Measurements from ENCODE around the gene ITPKC. TPM values are rescaled to one million over a fixed set of nuclear protein-coding genes. Genes with fewer than 3 reads are reported as not detected.
A peak's percentile ranks its signal among the peaks of the same experiment; 100 is the strongest.

ITPKC gene
- total and polyA plus RNA-seq, 4 donors = 28.0 to 97.2 (median 43.1) TPM

DNA sequence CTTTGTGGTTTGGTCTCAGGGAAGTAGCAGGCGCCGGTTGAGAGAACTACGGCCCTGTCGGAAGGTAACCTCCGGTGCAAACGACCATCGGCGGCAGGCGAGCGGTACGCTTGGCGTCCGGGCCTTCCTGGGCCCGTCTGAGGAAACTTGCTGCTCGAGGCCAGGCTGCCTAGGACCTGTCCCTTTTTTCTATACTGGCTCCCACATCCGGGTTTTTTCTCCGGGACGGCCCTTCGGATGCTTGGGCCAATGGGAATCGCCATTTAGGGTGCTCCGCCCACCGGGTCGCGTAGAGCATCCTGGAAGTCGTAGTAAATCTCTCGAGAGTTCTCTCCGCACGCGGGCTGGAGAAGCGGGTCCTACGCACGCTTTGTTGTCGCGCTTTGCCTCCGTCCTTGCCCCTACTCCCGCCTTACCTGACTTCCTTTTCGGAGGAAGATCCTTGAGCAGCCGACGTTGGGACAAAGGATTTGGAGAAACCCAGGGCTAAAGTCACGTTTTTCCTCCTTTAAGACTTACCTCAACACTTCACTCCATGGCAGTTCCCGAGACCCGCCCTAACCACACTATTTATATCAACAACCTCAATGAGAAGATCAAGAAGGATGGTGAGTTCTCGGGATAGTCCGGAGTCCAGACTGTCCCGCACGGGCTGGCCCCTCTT is 34.1 kb downstream of the ITPKC start, which contains the start of gene SNRPA:
SNRPA (plus strand) TSS at position 330 of the 664 bp plus-strand sequence; CDS start at position 536, 206 bp downstream.
- DNase-seq = peak; percentile 98 to 99 (median 99)
- H3K4me1 ChIP-seq (ENCODE audit: control insufficient read depth in 5 of 5, insufficient read depth in 5 of 5, low read length in 5 of 5) = peaks cover 0 to 26% (median 6%) of the 10 kb centered on the region in 5 donors
- peak within 1 kb of the TSS; percentile 94 to 97 for H3K27ac ChIP-seq (ENCODE audit: low read depth in 1 of 2, low read length in 1 of 2)
- peak; percentile 85 for ATAC-seq (ENCODE audit: insufficient read depth, low FRiP score)
- 0% methylated on average over 46 of the region's 46 CpGs for WGBS, 2 donors
- peak within 1 kb of the TSS; percentile 78 to 90 for H3K9ac ChIP-seq (ENCODE audit: insufficient read depth in 1 of 2, low read length in 2 of 2)
- no peaks in the 10 kb centered on the region for H3K9me3 ChIP-seq (ENCODE audit: control insufficient read depth in 4 of 4, insufficient read depth in 3 of 4, low read length in 3 of 4)
- TF ChIP-seq, protein P1, sequence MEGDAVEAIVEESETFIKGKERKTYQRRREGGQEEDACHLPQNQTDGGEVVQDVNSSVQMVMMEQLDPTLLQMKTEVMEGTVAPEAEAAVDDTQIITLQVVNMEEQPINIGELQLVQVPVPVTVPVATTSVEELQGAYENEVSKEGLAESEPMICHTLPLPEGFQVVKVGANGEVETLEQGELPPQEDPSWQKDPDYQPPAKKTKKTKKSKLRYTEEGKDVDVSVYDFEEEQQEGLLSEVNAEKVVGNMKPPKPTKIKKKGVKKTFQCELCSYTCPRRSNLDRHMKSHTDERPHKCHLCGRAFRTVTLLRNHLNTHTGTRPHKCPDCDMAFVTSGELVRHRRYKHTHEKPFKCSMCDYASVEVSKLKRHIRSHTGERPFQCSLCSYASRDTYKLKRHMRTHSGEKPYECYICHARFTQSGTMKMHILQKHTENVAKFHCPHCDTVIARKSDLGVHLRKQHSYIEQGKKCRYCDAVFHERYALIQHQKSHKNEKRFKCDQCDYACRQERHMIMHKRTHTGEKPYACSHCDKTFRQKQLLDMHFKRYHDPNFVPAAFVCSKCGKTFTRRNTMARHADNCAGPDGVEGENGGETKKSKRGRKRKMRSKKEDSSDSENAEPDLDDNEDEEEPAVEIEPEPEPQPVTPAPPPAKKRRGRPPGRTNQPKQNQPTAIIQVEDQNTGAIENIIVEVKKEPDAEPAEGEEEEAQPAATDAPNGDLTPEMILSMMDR (IDR thresholded peaks at IDR 0.05; ENCODE audit: control extremely low read depth, extremely low read depth) = no peak
- H3K36me3 ChIP-seq (ENCODE audit: control insufficient read depth in 4 of 4, insufficient read depth in 4 of 4, low read length in 4 of 4) = peaks cover 0 to 6% (median 0%) of the 10 kb centered on the region in 4 donors
- H3K4me3 ChIP-seq = peak within 1 kb of the TSS; percentile 91
- H3K27me3 ChIP-seq (ENCODE audit: control insufficient read depth in 3 of 3, insufficient read depth in 3 of 3, low read length in 2 of 3) = no peaks in the 10 kb centered on the region

DNA sequence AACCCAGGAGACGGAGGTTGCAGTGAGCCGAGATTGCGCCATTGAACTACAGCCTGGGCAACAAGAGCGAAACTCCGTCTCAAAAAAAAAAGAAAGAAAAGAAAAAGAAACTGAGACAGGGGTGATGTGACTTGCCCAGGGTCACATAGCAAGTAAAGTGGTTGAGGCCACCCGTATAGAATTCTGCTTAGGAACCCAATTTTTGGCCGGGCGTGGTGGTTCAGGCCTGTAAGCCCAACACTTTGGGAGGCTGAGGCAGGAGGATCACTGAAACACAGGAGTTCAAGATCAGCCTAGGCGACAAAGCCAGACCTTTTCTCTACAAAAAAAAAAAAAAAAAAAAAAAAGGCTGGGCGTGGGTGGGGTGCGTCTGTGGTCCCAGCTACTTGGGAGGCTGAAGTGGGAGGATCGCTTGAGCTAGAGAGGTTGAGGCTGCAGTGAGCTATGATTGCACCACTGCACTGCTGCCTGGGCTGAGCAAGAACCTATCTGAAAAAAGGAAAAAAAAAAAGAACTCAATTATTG is 35.4 kb downstream of the ITPKC start:
- H3K9me3 ChIP-seq (ENCODE audit: control insufficient read depth in 4 of 4, insufficient read depth in 3 of 4, low read length in 3 of 4) = no peaks in the 10 kb centered on the region
- H3K36me3 ChIP-seq (ENCODE audit: control insufficient read depth in 4 of 4, insufficient read depth in 4 of 4, low read length in 4 of 4) = peaks cover 0 to 15% (median 6%) of the 10 kb centered on the region in 4 donors
- H3K4me1 ChIP-seq (ENCODE audit: control insufficient read depth in 5 of 5, insufficient read depth in 5 of 5, low read length in 5 of 5) = peaks cover 0 to 30% (median 6%) of the 10 kb centered on the region in 5 donors
- WGBS, 2 donors = 62 to 63% methylated on average over 11 to 12 of the region's 12 CpGs
- peak overlapping the region; percentile 91 for H3K4me3 ChIP-seq
- DNase-seq (no peak), ATAC-seq (ENCODE audit: insufficient read depth, low FRiP score) (no peak)
- H3K9ac ChIP-seq (ENCODE audit: insufficient read depth in 1 of 2, low read length in 2 of 2) = no peak overlapping the region
- H3K27ac ChIP-seq (ENCODE audit: low read depth in 1 of 2, low read length in 1 of 2) = peak overlapping the region in 1 of 2 donors; percentile 97
- TF ChIP-seq, protein P1 (IDR thresholded peaks at IDR 0.05; ENCODE audit: control extremely low read depth, extremely low read depth) = no peak
- H3K27me3 ChIP-seq (ENCODE audit: control insufficient read depth in 3 of 3, insufficient read depth in 3 of 3, low read length in 2 of 3) = no peaks in the 10 kb centered on the region

DNA sequence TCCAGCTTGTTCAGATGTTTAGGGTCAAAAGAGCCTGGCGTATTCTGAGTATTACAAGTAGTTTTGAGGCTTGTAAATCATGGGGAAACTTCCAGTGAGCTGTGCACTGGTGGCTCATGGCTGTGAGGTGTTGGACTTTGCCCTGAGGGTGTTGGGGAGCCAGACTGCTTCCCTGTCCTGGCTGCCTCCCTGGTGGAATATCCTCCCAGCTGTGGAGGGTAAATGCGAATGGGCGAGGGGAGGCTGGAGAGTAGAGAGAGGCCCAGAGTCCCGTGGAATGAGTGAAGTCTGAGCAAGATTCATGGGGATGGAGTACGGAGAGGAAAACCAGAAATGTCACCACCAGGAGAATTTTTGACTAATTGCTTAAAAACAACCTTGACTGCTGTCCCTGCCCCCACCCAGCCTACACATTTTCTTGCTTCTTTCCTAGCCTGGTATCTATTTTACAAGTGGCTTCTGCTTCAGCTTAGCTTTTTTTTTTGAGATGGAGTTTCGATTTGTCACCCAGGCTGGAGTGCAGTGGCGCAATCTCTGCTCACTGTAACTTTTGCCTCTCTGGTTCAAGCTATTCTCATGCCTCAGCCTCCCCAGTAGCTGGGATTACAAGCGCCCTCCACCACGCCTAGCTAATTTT is 37.8 kb downstream of the ITPKC start:
- DNase-seq = no peak
- WGBS, 2 donors = 67 to 69% methylated on average over 9 of the region's 9 CpGs
- Histone ChIP-seq H3K27me3 (ENCODE audit: control insufficient read depth in 3 of 3, insufficient read depth in 3 of 3, low read length in 2 of 3) (no peaks in the 10 kb centered on the region), H3K9ac (ENCODE audit: insufficient read depth in 1 of 2, low read length in 2 of 2) (peak overlapping the region in 1 of 2 donors; percentile 39), H3K36me3 (ENCODE audit: control insufficient read depth in 4 of 4, insufficient read depth in 4 of 4, low read length in 4 of 4) (peaks cover 10 to 30% (median 16%) of the 10 kb centered on the region in 4 donors), H3K4me1 (ENCODE audit: control insufficient read depth in 5 of 5, insufficient read depth in 5 of 5, low read length in 5 of 5) (peaks cover 0 to 25% (median 6%) of the 10 kb centered on the region in 5 donors), H3K9me3 (ENCODE audit: control insufficient read depth in 4 of 4, insufficient read depth in 3 of 4, low read length in 3 of 4) (no peaks in the 10 kb centered on the region), H3K4me3 (no peak overlapping the region), H3K27ac (ENCODE audit: low read depth in 1 of 2, low read length in 1 of 2) (peak overlapping the region in 1 of 2 donors; percentile 86)
- no peak for ATAC-seq (ENCODE audit: insufficient read depth, low FRiP score)
- TF ChIP-seq, protein P1 (IDR thresholded peaks at IDR 0.05; ENCODE audit: control extremely low read depth, extremely low read depth) = no peak

Data from lung (tissue), 12 donors.